Measurements from ENCODE around the gene IL26. TPM values are rescaled to one million over a fixed set of nuclear protein-coding genes. Genes with fewer than 3 reads are reported as not detected.

Gene IL26, protein sequence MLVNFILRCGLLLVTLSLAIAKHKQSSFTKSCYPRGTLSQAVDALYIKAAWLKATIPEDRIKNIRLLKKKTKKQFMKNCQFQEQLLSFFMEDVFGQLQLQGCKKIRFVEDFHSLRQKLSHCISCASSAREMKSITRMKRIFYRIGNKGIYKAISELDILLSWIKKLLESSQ
- total RNA-seq: not detected
- polyA plus RNA-seq: not detected
- long read RNA-seq, donor 1: 0 reads
- long read RNA-seq, donor 2: 0 reads

DNA sequence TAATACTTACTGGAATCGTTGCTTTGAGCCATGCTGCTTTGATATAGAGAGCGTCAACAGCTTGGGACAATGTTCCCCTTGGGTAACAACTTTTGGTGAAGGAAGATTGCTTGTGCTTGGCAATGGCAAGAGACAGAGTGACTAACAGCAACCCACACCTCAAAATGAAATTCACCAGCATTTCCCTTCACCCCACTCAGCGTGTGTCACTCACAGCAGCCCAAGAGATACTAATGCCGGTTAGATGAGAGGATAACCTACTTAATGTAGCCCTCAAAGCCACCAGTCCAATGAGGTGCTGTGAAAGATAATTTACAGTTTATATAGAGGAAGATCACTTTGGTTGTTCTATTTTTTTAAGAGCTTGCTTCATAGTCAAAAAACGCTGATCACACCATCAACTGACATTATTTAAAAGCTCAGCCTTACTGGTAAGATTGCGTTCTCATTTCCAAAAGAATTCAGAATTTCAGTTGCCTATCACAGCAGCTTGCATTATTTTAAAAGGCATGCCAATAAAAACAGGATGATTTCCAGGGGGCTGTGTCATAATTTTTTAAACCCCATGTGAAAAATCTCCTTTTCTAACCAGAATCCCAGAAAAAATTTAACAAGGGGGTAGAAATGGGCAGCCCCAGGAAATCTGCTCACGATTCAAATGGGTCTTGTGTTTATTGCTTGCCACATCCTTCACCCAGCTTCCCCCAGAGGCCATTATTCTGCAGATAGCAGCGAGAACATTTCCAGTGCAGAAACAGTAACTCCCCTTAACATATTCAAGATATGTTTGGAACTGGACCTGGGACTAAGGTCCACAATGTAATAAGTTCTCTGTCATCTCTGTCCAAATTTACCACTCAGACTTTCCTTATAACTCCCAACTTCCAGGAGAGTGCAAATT lies at the start of gene IL26:
TSS of gene IL26 (minus strand) at position 235 of the 901 bp plus-strand sequence. CDS start at position 181, 54 bp downstream.
- WGBS, 3 donors: 77 to 82% (median 80%) methylated on average over 8 of the region's 8 CpGs
- intact Hi-C loops (cut with DNase I): loop anchor here in 1 of 2 donors (10.0 kb wide), 1 partner anchor 519 kb away; the partner anchor contains the start of gene SLC35E3

DNA sequence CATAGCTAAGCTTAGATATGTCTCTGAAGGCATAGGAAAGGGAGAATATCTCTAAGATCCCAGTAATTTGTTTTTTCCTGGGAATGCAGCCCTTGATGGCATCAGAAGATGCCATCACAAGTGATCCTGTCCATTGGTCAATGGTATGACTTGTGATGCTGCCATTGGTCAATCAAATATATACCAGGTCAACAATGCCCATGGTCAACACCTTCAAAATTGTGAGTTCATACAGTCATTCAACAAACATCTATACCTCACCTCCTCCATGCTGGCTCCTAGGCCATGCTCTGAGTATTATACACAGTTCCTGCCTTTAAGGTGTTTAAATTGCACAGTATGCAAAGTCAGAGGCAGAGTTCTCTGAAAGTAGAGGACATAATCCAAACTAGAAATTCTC lies 47.1 kb upstream of the IL26 start:
- ATAC-seq: no peak

More for the DNA sequence above, at the start of gene IL26:
- no peaks in the 10 kb centered on the region for H3K4me1 ChIP-seq
- no peaks in the 10 kb centered on the region for H3K27me3 ChIP-seq (ENCODE audit: insufficient read depth in 3 of 3, low read length in 2 of 3)
- DNase-seq: no peak
- TF ChIP-seq, protein P1, sequence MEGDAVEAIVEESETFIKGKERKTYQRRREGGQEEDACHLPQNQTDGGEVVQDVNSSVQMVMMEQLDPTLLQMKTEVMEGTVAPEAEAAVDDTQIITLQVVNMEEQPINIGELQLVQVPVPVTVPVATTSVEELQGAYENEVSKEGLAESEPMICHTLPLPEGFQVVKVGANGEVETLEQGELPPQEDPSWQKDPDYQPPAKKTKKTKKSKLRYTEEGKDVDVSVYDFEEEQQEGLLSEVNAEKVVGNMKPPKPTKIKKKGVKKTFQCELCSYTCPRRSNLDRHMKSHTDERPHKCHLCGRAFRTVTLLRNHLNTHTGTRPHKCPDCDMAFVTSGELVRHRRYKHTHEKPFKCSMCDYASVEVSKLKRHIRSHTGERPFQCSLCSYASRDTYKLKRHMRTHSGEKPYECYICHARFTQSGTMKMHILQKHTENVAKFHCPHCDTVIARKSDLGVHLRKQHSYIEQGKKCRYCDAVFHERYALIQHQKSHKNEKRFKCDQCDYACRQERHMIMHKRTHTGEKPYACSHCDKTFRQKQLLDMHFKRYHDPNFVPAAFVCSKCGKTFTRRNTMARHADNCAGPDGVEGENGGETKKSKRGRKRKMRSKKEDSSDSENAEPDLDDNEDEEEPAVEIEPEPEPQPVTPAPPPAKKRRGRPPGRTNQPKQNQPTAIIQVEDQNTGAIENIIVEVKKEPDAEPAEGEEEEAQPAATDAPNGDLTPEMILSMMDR (IDR thresholded peaks at IDR 0.05): no peak
- no peaks in the 10 kb centered on the region for H3K36me3 ChIP-seq (ENCODE audit: insufficient read depth in 1 of 2, low read depth in 1 of 2)
- ATAC-seq: no peak
- no peak within 1 kb of the TSS for H3K27ac ChIP-seq
- no peak within 1 kb of the TSS for H3K4me3 ChIP-seq
- no peaks in the 10 kb centered on the region for H3K9me3 ChIP-seq

DNA sequence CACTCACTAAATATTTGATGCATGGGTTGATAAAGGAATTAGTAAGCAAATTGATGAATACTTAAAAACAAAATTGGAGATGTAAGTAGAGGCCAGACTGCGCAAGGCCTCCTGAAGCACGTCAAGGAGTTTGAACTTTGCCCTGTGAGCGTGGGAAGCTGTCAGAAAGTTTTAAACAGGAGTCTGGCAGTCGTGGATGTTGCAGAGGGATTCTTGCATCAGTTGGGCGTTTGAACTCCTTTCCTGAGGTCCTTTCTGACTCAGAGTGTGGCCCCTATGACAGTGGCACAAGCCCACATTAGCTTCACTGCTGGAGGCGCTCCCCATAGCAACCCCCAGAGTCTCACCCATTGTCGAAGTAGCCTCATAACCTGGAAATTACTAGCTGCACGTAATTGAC lies 45.7 kb upstream of the IL26 start:
- Histone ChIP-seq H3K4me3 (no peak overlapping the region), H3K27me3 (ENCODE audit: insufficient read depth in 3 of 3, low read length in 2 of 3) (no peaks in the 10 kb centered on the region), H3K36me3 (ENCODE audit: insufficient read depth in 1 of 2, low read depth in 1 of 2) (no peaks in the 10 kb centered on the region), H3K4me1 (no peaks in the 10 kb centered on the region), H3K9me3 (no peaks in the 10 kb centered on the region), H3K27ac (no peak overlapping the region)
- WGBS, 3 donors: 71 to 79% (median 74%) methylated on average over 8 of the region's 8 CpGs
- no peak for DNase-seq
- no peak for ATAC-seq
- intact Hi-C loops (cut with DNase I): no loop called here
- TF ChIP-seq, protein P1 (IDR thresholded peaks at IDR 0.05): no peak

More for the DNA sequence above, 47.1 kb upstream of the IL26 start:
- Histone ChIP-seq H3K36me3 (ENCODE audit: insufficient read depth in 1 of 2, low read depth in 1 of 2) (no peaks in the 10 kb centered on the region), H3K4me3 (no peak overlapping the region), H3K27ac (no peak overlapping the region), H3K9me3 (no peaks in the 10 kb centered on the region), H3K27me3 (ENCODE audit: insufficient read depth in 3 of 3, low read length in 2 of 3) (no peaks in the 10 kb centered on the region), H3K4me1 (no peaks in the 10 kb centered on the region)
- TF ChIP-seq, protein P1 (IDR thresholded peaks at IDR 0.05): no peak
- no peak for DNase-seq
- intact Hi-C loops (cut with DNase I): no loop called here

DNA sequence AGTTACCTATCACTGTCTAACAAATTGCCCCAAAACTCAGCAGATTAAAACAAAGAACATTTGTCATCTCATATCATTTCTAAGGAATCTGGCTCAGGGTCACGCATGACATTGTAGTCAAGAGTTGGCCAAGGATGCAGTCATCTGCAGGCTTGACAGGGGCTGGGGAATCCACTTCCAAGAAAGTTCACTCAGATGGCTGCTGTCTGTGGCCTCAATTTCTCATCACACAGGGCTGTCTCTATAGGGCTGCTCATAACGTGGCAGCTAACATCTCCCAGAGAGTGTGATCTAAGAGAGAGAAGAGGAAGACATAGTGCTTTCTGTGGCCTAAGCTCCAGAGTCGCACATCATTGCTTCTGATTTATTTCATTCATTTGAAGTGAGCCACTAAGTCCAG lies 44.7 kb upstream of the IL26 start:
- 59 to 71% (median 66%) methylated on average over 3 of the region's 3 CpGs for WGBS, 3 donors
- ATAC-seq: no peak
- H3K9me3 ChIP-seq: no peaks in the 10 kb centered on the region

More for the DNA sequence above, 44.7 kb upstream of the IL26 start:
- no peak overlapping the region for H3K27ac ChIP-seq
- H3K4me3 ChIP-seq: no peak overlapping the region
- no peak for DNase-seq
- no peaks in the 10 kb centered on the region for H3K36me3 ChIP-seq (ENCODE audit: insufficient read depth in 1 of 2, low read depth in 1 of 2)
- H3K27me3 ChIP-seq (ENCODE audit: insufficient read depth in 3 of 3, low read length in 2 of 3): no peaks in the 10 kb centered on the region
- intact Hi-C loops (cut with DNase I): no loop called here
- no peaks in the 10 kb centered on the region for H3K4me1 ChIP-seq
- TF ChIP-seq, protein P1 (IDR thresholded peaks at IDR 0.05): no peak
